ENCODE data around the gene GLB1L3.

The GLB1L3 gene

DNA sequence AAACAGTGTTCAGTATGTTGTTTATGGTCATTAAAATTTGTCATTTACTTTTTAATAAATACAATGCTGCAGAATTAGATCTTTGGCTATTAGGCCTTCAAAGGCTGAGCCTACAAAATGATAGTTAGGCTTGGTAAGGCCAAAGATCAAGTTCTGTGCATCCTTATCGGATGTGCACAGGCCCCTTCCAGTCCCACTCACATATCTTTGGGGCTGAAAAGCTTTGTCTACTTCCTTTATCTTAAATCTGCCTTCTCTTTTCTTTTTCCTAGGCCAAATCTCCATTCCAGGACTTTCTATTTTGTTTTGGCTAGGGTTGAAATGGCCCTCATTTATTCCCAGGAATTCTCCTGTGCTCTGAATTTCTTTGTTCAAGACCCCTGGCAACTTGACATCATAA lies 52.3 kb downstream of the GLB1L3 start:
- no peak overlapping the region for H2AFZ ChIP-seq (ENCODE audit: low read length)
- H3K4me3 ChIP-seq (ENCODE audit: low read length, poor library complexity, severe bottlenecking), result no peak overlapping the region
- no peaks in the 10 kb centered on the region for H4K20me1 ChIP-seq (ENCODE audit: insufficient read depth, low read length, poor library complexity, severe bottlenecking)
- peaks cover 5% of the 10 kb centered on the region; the same call in 1 of the 2 replicates for H3K9me3 ChIP-seq (ENCODE audit: insufficient read depth, low read depth, low read length)
- no peaks in the 10 kb centered on the region for H3K27me3 ChIP-seq (ENCODE audit: insufficient read depth, low read length, poor library complexity, severe bottlenecking)
- no peaks in the 10 kb centered on the region for H3K4me1 ChIP-seq (ENCODE audit: insufficient read depth, low read length, poor library complexity, severe bottlenecking)
- no peaks in the 10 kb centered on the region for H3K9me2 ChIP-seq (replicated peaks; ENCODE audit: low read depth, low read length)
- TF ChIP-seq CTCF (conservative IDR thresholded peaks at IDR 0.05; ENCODE audit: low read length) (no peak), EZH2phosphoT487 (IDR thresholded peaks at IDR 0.05; ENCODE audit: borderline replicate concordance) (no peak)
- no peaks in the 10 kb centered on the region for H3K79me2 ChIP-seq (ENCODE audit: insufficient read depth, low read length)
- no peak overlapping the region for H3K9ac ChIP-seq (ENCODE audit: low read depth, low read length, poor library complexity, severe bottlenecking)
- no peak overlapping the region for H3K4me2 ChIP-seq (ENCODE audit: low read depth, low read length, poor library complexity, severe bottlenecking)
- H3F3A ChIP-seq (ENCODE audit: low read depth), result no peaks in the 10 kb centered on the region
- H3K36me3 ChIP-seq (ENCODE audit: insufficient read depth, low read length), result no peaks in the 10 kb centered on the region

- Histone ChIP-seq H3K36me3 (ENCODE audit: insufficient read depth, low read length) (no peaks in the 10 kb centered on the region), H3K79me2 (ENCODE audit: insufficient read depth, low read length) (no peaks in the 10 kb centered on the region), H3F3A (ENCODE audit: low read depth) (no peaks in the 10 kb centered on the region), H4K20me1 (ENCODE audit: insufficient read depth, low read length, poor library complexity, severe bottlenecking) (no peaks in the 10 kb centered on the region), H3K4me2 (ENCODE audit: low read depth, low read length, poor library complexity, severe bottlenecking) (no peak overlapping the region), H3K4me1 (ENCODE audit: insufficient read depth, low read length, poor library complexity, severe bottlenecking) (no peaks in the 10 kb centered on the region), H3K27me3 (ENCODE audit: insufficient read depth, low read length, poor library complexity, severe bottlenecking) (no peaks in the 10 kb centered on the region), H3K4me3 (ENCODE audit: low read length, poor library complexity, severe bottlenecking) (no peak overlapping the region), H3K9me3 (ENCODE audit: insufficient read depth, low read depth, low read length) (peaks cover 10% of the 10 kb centered on the region; the same call in 1 of the 2 replicates), H3K9ac (ENCODE audit: low read depth, low read length, poor library complexity, severe bottlenecking) (no peak overlapping the region), H3K9me2 (replicated peaks; ENCODE audit: low read depth, low read length) (no peaks in the 10 kb centered on the region), H2AFZ (ENCODE audit: low read length) (no peak overlapping the region)
- TF ChIP-seq EZH2phosphoT487 (IDR thresholded peaks at IDR 0.05; ENCODE audit: borderline replicate concordance) (no peak), CTCF (conservative IDR thresholded peaks at IDR 0.05; ENCODE audit: low read length) (no peak)
Measured at GRCh38 chr11:134330611-134331353, 54.6 kb downstream of the GLB1L3 start.

- Histone ChIP-seq H3K9ac (ENCODE audit: low read depth, low read length, poor library complexity, severe bottlenecking) (no peak within 1 kb of the TSS), H3K9me2 (replicated peaks; ENCODE audit: low read depth, low read length) (no peaks in the 10 kb centered on the region), H3F3A (ENCODE audit: low read depth) (no peaks in the 10 kb centered on the region), H3K4me2 (ENCODE audit: low read depth, low read length, poor library complexity, severe bottlenecking) (no peak within 1 kb of the TSS), H3K4me1 (ENCODE audit: insufficient read depth, low read length, poor library complexity, severe bottlenecking) (no peaks in the 10 kb centered on the region), H3K36me3 (ENCODE audit: insufficient read depth, low read length) (no peaks in the 10 kb centered on the region), H3K79me2 (ENCODE audit: insufficient read depth, low read length) (no peaks in the 10 kb centered on the region), H3K27me3 (ENCODE audit: insufficient read depth, low read length, poor library complexity, severe bottlenecking) (no peaks in the 10 kb centered on the region), H4K20me1 (ENCODE audit: insufficient read depth, low read length, poor library complexity, severe bottlenecking) (no peaks in the 10 kb centered on the region), H3K9me3 (ENCODE audit: insufficient read depth, low read depth, low read length) (peaks cover 10% of the 10 kb centered on the region; the same call in 1 of the 2 replicates), H2AFZ (ENCODE audit: low read length) (no peak within 1 kb of the TSS), H3K4me3 (ENCODE audit: low read length, poor library complexity, severe bottlenecking) (no peak within 1 kb of the TSS)
- no peak for TF ChIP-seq EZH2phosphoT487 (IDR thresholded peaks at IDR 0.05; ENCODE audit: borderline replicate concordance)
- no peak for TF ChIP-seq CTCF (conservative IDR thresholded peaks at IDR 0.05; ENCODE audit: low read length)
Measured at GRCh38 chr11:134331354-134332188, 55.4 kb downstream of the GLB1L3 start, which contains the start of gene GLB1L2. GLB1L2 (plus strand) TSS chr11:134331988; CDS start chr11:134332062, 74 bp downstream.
